Measurements from ENCODE around the gene EDC4.

The EDC4 gene

GRCh38 chr16:67877064-67877463 is 4.2 kb downstream of the EDC4 start:
- no peak for DNase-seq
- no peak for ATAC-seq

GRCh38 chr16:67878232-67878631 is 5.4 kb downstream of the EDC4 start:
- DNase-seq (no peak), ATAC-seq (no peak)

- DNase-seq (no peak), ATAC-seq (no peak)
Observed at GRCh38 chr16:67878846-67879245, 6.0 kb downstream of the EDC4 start.

- no peak for DNase-seq
- ATAC-seq = no peak
Observed at GRCh38 chr16:67879462-67879861, 6.6 kb downstream of the EDC4 start.

- DNase-seq (no peak), ATAC-seq (no peak)
Observed at GRCh38 chr16:67879936-67880335, 7.1 kb downstream of the EDC4 start.

GRCh38 chr16:67880584-67880983 is 7.7 kb downstream of the EDC4 start:
- no peak for ATAC-seq
- no peak for DNase-seq

GRCh38 chr16:67881621-67882161 is 8.8 kb downstream of the EDC4 start:
- DNase-seq = no peak
- no peak for ATAC-seq

GRCh38 chr16:67882374-67883145 is 9.7 kb downstream of the EDC4 start:
- ATAC-seq (no peak), DNase-seq (no peak)

- ATAC-seq = no peak
- no peak for DNase-seq
Observed at GRCh38 chr16:67883146-67883871, 10.5 kb downstream of the EDC4 start.

- peak; percentile 84 for DNase-seq
- peak; percentile 65 for ATAC-seq
Observed at GRCh38 chr16:67883872-67884261, 11.0 kb downstream of the EDC4 start.

GRCh38 chr16:67884684-67885083 is 11.8 kb downstream of the EDC4 start, which contains the start of gene NRN1L:
Gene NRN1L (plus strand): TSS chr16:67884885. CDS start chr16:67884904, 19 bp downstream.
- no peak for DNase-seq

GRCh38 chr16:67885545-67885944 is 12.7 kb downstream of the EDC4 start:
- DNase-seq = no peak

More at GRCh38 chr16:67884684-67885083, 11.8 kb downstream of the EDC4 start, which contains the start of gene NRN1L:
- ATAC-seq = no peak

GRCh38 chr16:67885976-67886375 is 13.1 kb downstream of the EDC4 start:
- ATAC-seq (no peak), DNase-seq (no peak)

More at GRCh38 chr16:67885545-67885944, 12.7 kb downstream of the EDC4 start:
- no peak for ATAC-seq

GRCh38 chr16:67886387-67886786 is 13.5 kb downstream of the EDC4 start:
- DNase-seq (no peak), ATAC-seq (no peak)

- DNase-seq = no peak
- ATAC-seq = no peak
Observed at GRCh38 chr16:67888331-67888730, 15.5 kb downstream of the EDC4 start.

GRCh38 chr16:67892375-67892774 is 19.5 kb downstream of the EDC4 start:
- ATAC-seq = no peak
- DNase-seq = no peak

- ATAC-seq = peak; percentile 98
- peak; percentile 96 for DNase-seq
Observed at GRCh38 chr16:67892899-67893742, 20.3 kb downstream of the EDC4 start, which contains the start of gene PSKH1. Gene PSKH1 (plus strand): TSS chr16:67893254. CDS start chr16:67908750, 15,496 bp downstream.

- no peak for ATAC-seq
- DNase-seq = no peak
Observed at GRCh38 chr16:67893743-67894399, 21.0 kb downstream of the EDC4 start.

- no peak for DNase-seq
- ATAC-seq = no peak
Observed at GRCh38 chr16:67897231-67897630, 24.4 kb downstream of the EDC4 start.

GRCh38 chr16:67901734-67902133 is 28.9 kb downstream of the EDC4 start:
- DNase-seq (no peak), ATAC-seq (no peak)

- DNase-seq (no peak), ATAC-seq (no peak)
Observed at GRCh38 chr16:67902831-67903230, 30.0 kb downstream of the EDC4 start.
